Measurements from ENCODE around the gene MICALL1. TPM values are rescaled to one million over a fixed set of nuclear protein-coding genes. Genes with fewer than 3 reads are reported as not detected.
A peak's percentile ranks its signal among the peaks of the same experiment; 100 is the strongest.

MICALL1 gene
- total and polyA plus RNA-seq, 2 experiments from 2014 or later, result 13.6 to 34.9 TPM

DNA sequence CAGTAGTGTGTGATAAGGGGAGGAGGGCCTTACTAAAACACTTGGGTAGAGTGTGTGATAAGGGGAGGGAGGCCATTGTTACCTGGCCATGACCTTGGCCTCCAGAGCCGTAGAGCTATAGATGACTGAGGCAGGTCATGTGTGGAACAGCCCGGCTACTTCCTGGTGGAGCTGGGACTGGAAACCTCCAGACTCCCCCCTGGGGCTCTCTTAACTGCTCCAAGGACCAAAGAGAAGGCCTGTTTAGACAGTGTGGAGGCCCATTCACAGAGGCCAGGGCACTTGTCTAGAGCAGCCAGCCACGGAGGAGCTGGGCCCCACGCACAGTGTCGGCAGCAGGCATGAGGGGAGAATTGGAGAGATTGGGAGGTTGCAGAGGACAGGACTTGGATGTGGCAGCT lies 12.5 kb upstream of the MICALL1 start:
- H3K36me3 ChIP-seq, result peaks cover 9% of the 10 kb centered on the region
- DNase-seq (ENCODE audit: low read depth in 1 of 2, low spot score in 1 of 2), result no peak
- H3K9me3 ChIP-seq (ENCODE audit: low read depth), result no peaks in the 10 kb centered on the region
- no peak overlapping the region for H3K27ac ChIP-seq
- no peak overlapping the region for H3K4me3 ChIP-seq
- peaks cover 36% of the 10 kb centered on the region for H3K4me1 ChIP-seq (ENCODE audit: low read depth)
- TF ChIP-seq, protein P1, sequence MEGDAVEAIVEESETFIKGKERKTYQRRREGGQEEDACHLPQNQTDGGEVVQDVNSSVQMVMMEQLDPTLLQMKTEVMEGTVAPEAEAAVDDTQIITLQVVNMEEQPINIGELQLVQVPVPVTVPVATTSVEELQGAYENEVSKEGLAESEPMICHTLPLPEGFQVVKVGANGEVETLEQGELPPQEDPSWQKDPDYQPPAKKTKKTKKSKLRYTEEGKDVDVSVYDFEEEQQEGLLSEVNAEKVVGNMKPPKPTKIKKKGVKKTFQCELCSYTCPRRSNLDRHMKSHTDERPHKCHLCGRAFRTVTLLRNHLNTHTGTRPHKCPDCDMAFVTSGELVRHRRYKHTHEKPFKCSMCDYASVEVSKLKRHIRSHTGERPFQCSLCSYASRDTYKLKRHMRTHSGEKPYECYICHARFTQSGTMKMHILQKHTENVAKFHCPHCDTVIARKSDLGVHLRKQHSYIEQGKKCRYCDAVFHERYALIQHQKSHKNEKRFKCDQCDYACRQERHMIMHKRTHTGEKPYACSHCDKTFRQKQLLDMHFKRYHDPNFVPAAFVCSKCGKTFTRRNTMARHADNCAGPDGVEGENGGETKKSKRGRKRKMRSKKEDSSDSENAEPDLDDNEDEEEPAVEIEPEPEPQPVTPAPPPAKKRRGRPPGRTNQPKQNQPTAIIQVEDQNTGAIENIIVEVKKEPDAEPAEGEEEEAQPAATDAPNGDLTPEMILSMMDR (IDR thresholded peaks at IDR 0.05; ENCODE audit: low read depth, low read length), result no peak
- no peaks in the 10 kb centered on the region for H3K27me3 ChIP-seq

DNA sequence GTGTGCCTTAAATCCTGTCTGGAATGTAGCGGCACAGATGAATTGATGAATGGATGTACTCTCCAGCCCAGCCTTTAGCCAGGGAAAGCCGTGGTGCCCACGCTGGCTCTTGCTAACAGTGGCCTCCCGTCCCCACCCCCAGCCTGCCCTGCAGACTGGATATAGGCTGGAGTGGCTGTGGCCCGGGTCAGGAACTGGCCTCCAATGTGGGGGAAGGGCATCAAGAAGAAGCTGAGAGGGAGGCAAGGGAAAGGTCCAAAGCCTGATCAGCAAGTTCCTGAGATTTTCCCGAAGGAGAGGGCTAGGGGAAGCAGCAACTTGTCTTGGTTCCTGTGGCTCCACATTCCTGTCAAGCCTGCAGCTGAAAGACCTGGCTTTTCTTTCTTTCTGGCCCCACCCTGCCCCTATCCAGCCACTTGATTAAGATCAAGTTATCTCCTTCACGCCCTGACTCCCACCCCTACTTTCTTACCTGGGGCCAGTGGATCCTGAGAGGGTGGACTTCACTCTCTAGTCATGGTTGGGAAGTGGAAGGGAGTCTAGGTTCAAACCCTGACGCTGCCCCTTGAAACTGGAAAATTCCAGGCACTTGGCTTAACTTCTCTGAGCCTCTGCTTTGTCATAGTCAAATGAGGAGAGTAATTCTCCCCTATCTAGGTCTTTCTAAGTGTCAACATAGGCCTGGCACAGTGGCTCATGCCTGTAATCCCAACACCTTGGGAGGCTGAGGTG lies 11.0 kb upstream of the MICALL1 start:
- H3K36me3 ChIP-seq, result no peaks in the 10 kb centered on the region
- H3K27me3 ChIP-seq, result no peaks in the 10 kb centered on the region
- peak in 1 of 2 donors; percentile 50 for DNase-seq (ENCODE audit: low read depth in 1 of 2, low spot score in 1 of 2)
- no peaks in the 10 kb centered on the region for H3K9me3 ChIP-seq (ENCODE audit: low read depth)
- no peak overlapping the region for H3K4me3 ChIP-seq
- peaks cover 40% of the 10 kb centered on the region for H3K4me1 ChIP-seq (ENCODE audit: low read depth)
- TF ChIP-seq, protein P1 (IDR thresholded peaks at IDR 0.05; ENCODE audit: low read depth, low read length), result no peak
- H3K27ac ChIP-seq, result peak overlapping the region; percentile 71

DNA sequence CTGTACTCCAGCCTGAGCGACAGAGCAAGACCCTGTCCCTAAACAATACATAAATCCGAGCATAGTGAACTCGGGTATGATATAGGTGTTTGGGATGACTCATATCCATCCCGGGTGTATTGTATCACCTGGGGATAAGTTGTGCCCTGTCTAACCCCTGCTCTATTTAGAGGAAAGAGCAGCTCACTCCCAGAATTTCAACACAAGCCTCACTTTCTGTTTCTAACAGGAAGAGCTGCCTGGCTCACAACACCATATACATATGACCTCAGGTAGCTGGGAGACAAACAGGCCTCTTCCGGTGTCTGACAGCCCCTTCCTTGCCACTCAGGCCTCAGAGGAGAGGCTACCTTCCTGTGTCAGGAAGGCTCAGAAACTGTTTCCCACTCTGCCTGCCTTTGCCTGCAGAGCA lies 9.9 kb upstream of the MICALL1 start:
- TF ChIP-seq, protein P1 (IDR thresholded peaks at IDR 0.05; ENCODE audit: low read depth, low read length), result no peak
- peak in 1 of 2 donors; percentile 51 for DNase-seq (ENCODE audit: low read depth in 1 of 2, low spot score in 1 of 2)
- Histone ChIP-seq H3K27me3 (no peaks in the 10 kb centered on the region), H3K4me1 (ENCODE audit: low read depth) (peaks cover 40% of the 10 kb centered on the region), H3K9me3 (ENCODE audit: low read depth) (no peaks in the 10 kb centered on the region), H3K4me3 (no peak overlapping the region), H3K36me3 (no peaks in the 10 kb centered on the region), H3K27ac (peak overlapping the region; percentile 36)

DNA sequence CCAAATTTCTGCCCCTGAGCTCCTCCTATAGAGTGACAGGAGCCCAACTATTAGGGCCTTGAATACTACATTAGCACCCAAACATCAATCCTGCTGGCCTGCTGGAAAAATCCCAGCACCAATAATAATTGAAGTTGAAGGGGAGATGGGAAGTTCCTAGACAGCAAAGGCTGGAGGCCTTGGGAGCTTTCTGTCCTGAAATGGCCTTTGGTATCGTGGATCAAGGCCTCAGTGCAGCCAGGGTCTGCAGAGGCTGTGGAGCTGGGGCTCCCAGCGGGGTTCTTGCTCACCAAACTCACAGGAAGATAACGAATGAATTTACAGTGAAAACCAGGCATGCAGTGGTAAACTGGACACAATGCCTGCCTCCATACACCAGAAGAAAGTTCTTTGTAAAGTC lies 9.2 kb upstream of the MICALL1 start:
- Histone ChIP-seq H3K27ac (peak overlapping the region; percentile 5), H3K4me1 (ENCODE audit: low read depth) (peaks cover 40% of the 10 kb centered on the region)
- TF ChIP-seq, protein P1 (IDR thresholded peaks at IDR 0.05; ENCODE audit: low read depth, low read length), result no peak

DNA sequence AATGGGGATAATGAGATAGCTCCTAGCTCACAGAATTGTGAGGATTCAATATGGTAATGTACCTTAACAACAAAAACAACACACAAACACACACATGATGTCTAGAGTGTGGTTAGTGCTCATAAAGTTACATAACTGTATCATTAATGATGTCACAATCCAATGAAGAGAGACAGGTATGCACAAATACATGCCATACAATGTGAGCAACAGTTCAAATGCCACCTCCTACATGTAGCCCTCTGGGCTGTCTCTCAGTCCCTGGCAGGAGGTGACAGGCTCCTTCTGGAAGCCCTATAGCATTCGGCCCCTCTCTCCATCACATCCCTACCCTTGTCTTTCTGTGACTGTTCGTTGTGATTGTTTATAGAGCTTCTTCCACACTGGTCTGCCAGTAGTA lies 8.3 kb upstream of the MICALL1 start:
- no peaks in the 10 kb centered on the region for H3K27me3 ChIP-seq
- H3K9me3 ChIP-seq (ENCODE audit: low read depth), result no peaks in the 10 kb centered on the region
- H3K4me3 ChIP-seq, result no peak overlapping the region
- no peak for DNase-seq (ENCODE audit: low read depth in 1 of 2, low spot score in 1 of 2)
- TF ChIP-seq, protein P1 (IDR thresholded peaks at IDR 0.05; ENCODE audit: low read depth, low read length), result no peak
- H3K36me3 ChIP-seq, result no peaks in the 10 kb centered on the region
- peaks cover 40% of the 10 kb centered on the region for H3K4me1 ChIP-seq (ENCODE audit: low read depth)
- no peak overlapping the region for H3K27ac ChIP-seq

More for the DNA sequence above, 9.2 kb upstream of the MICALL1 start:
- H3K9me3 ChIP-seq (ENCODE audit: low read depth), result no peaks in the 10 kb centered on the region
- H3K4me3 ChIP-seq, result no peak overlapping the region
- no peaks in the 10 kb centered on the region for H3K36me3 ChIP-seq
- no peak for DNase-seq (ENCODE audit: low read depth in 1 of 2, low spot score in 1 of 2)
- no peaks in the 10 kb centered on the region for H3K27me3 ChIP-seq

Data from cardiac muscle cell (in vitro differentiated cells and primary cell).